AG09309 (cell line): ENCODE data around the gene ZMIZ1.
"Not testable (repeated sequence)": the region's sequence is repeated elsewhere in the genome, so short reads cannot be mapped to it uniquely, and the experiment has no call there.

Source experiments
- DNase-seq: peaks from one replicate; pipeline ENCODE4 v3.0.0-alpha.2; 2010; ENCODE audit warnings: low read depth
- H3K4me3 ChIP-seq: 2 replicates; pipeline ENCODE4 v1.5.1; 2011; ENCODE audit warnings: mild to moderate bottlenecking, low read depth, low read length, moderate library complexity; ENCODE audit not compliant: control insufficient read depth
- CTCF ChIP-seq: IDR thresholded peaks from 2 replicates; pipeline ENCODE4 v1.5.1; 2011; ENCODE audit warnings: mild to moderate bottlenecking, low read depth, low read length, inconsistent platforms; ENCODE audit not compliant: insufficient read depth, control insufficient read depth; ENCODE audit errors: missing control alignments

ZMIZ1 gene

GRCh38 chr10:79030705-79031104 is 38.1 kb upstream of the ZMIZ1 start:
- TF ChIP-seq CTCF: no peak
- no peak overlapping the region for H3K4me3 ChIP-seq
- no peak for DNase-seq

GRCh38 chr10:79031723-79032122 is 37.0 kb upstream of the ZMIZ1 start:
- no peak for DNase-seq
- no peak overlapping the region for H3K4me3 ChIP-seq
- no peak for TF ChIP-seq CTCF

GRCh38 chr10:79034271-79034876 is 34.4 kb upstream of the ZMIZ1 start:
- no peak for TF ChIP-seq CTCF
- no peak overlapping the region for H3K4me3 ChIP-seq
- DNase-seq: no peak

GRCh38 chr10:79036416-79036815 is 32.4 kb upstream of the ZMIZ1 start:
- not testable (repeated sequence) for H3K4me3 ChIP-seq, DNase-seq

- no peak for TF ChIP-seq CTCF
- H3K4me3 ChIP-seq: no peak overlapping the region
- DNase-seq: no peak
These were observed 30.5 kb upstream of the ZMIZ1 start for GRCh38 chr10:79038104-79038840.

- TF ChIP-seq CTCF: no peak
- no peak overlapping the region for H3K4me3 ChIP-seq
- DNase-seq: no peak
These were observed 29.9 kb upstream of the ZMIZ1 start for GRCh38 chr10:79038841-79039201.

GRCh38 chr10:79042639-79043411 is 25.9 kb upstream of the ZMIZ1 start:
- no peak for TF ChIP-seq CTCF
- no peak for DNase-seq
- H3K4me3 ChIP-seq: no peak overlapping the region
